LHCN-M2 (cell line): ENCODE data around the gene HRH3. TPM values are rescaled to one million over a fixed set of nuclear protein-coding genes. Genes with fewer than 3 reads are reported as not detected.

ENCODE experiments used
- DNase-seq: peaks from one replicate; pipeline ENCODE4 v3.0.0-alpha.2; 2012; ENCODE audit warnings: low read depth
- polyA plus RNA-seq: library from polyadenylated mRNA; unstranded; fragments of >200 nt; gene quantifications from one replicate; pipeline ENCODE4 v1.2.1, GENCODE V29; 2012; ENCODE audit warnings: missing spikeins
- total RNA-seq: library from RNA; depleted of rRNA; stranded (reverse); fragments of >200 nt; gene quantifications from 2 replicates; pipeline ENCODE4 v1.2.3, GENCODE V29; 2014; rRNA removed

HRH3 gene
- not detected in 2 replicates for total RNA-seq
- polyA plus RNA-seq = not detected

- DNase-seq = no peak
These were observed at the start of gene HRH3 for GRCh38 chr20:62219992-62220665. HRH3 (minus strand) TSS chr20:62220278; CDS start chr20:62219970, 308 bp downstream.

GRCh38 chr20:62269871-62270270 lies 49.8 kb upstream of the HRH3 start:
- DNase-seq = no peak

GRCh38 chr20:62269378-62269777 lies 49.3 kb upstream of the HRH3 start:
- no peak for DNase-seq

- DNase-seq = no peak
These were observed 48.3 kb upstream of the HRH3 start for GRCh38 chr20:62268228-62268900.

- no peak for DNase-seq
These were observed 47.5 kb upstream of the HRH3 start for GRCh38 chr20:62267543-62267942.

- DNase-seq = no peak
These were observed 46.8 kb upstream of the HRH3 start for GRCh38 chr20:62266851-62267250.

- no peak for DNase-seq
These were observed 46.3 kb upstream of the HRH3 start for GRCh38 chr20:62266340-62266739.

- peak; percentile 19 for DNase-seq
These were observed 45.3 kb upstream of the HRH3 start for GRCh38 chr20:62265365-62265764.

- DNase-seq = no peak
These were observed 43.3 kb upstream of the HRH3 start for GRCh38 chr20:62263396-62263795.

GRCh38 chr20:62262064-62262463 lies 42.0 kb upstream of the HRH3 start:
- DNase-seq = no peak

GRCh38 chr20:62259294-62259565 lies 39.2 kb upstream of the HRH3 start:
- no peak for DNase-seq

GRCh38 chr20:62258499-62259293 lies 38.6 kb upstream of the HRH3 start:
- DNase-seq = peak; percentile 50

GRCh38 chr20:62255976-62256375 lies 35.9 kb upstream of the HRH3 start:
- no peak for DNase-seq

GRCh38 chr20:62254021-62254724 lies 34.1 kb upstream of the HRH3 start:
- no peak for DNase-seq

- DNase-seq = no peak
These were observed 33.3 kb upstream of the HRH3 start for GRCh38 chr20:62253398-62253797.

GRCh38 chr20:62252342-62252966 lies 32.4 kb upstream of the HRH3 start:
- peak; percentile 65 for DNase-seq

- DNase-seq = no peak
These were observed 28.9 kb upstream of the HRH3 start for GRCh38 chr20:62248890-62249560.

GRCh38 chr20:62246872-62247652 lies 27.0 kb upstream of the HRH3 start:
- no peak for DNase-seq

- no peak for DNase-seq
These were observed 26.4 kb upstream of the HRH3 start for GRCh38 chr20:62246431-62246830.

GRCh38 chr20:62245911-62246280 lies 25.8 kb upstream of the HRH3 start:
- DNase-seq = no peak
